ENCODE data around the gene KCTD4.
A peak's percentile ranks its signal among the peaks of the same experiment; 100 is the strongest.

The KCTD4 gene

DNA sequence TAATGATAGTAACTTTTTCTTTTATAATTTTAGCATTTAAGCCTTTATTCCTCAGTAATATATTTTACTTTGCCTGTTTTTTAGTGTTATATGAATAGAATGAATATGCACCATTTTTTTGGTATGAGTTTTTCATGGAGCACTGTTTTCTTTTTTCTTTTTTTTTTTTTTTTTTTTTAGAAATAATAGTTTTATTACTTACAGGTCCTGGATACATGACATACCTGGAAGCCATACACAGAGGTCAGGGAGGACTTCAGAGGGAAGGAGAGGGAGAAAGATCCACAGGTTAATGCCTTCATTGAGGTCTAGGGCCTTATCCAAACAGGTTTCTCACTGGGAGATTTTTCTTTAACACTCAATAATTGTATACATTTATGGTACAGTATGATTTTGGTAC is 26.4 kb downstream of the KCTD4 start:
- no peak for DNase-seq (ENCODE audit: low read depth)

GRCh38 chr13:45168555-45168930 is 32.3 kb downstream of the KCTD4 start:
- no peak for DNase-seq (ENCODE audit: low read depth)

DNA sequence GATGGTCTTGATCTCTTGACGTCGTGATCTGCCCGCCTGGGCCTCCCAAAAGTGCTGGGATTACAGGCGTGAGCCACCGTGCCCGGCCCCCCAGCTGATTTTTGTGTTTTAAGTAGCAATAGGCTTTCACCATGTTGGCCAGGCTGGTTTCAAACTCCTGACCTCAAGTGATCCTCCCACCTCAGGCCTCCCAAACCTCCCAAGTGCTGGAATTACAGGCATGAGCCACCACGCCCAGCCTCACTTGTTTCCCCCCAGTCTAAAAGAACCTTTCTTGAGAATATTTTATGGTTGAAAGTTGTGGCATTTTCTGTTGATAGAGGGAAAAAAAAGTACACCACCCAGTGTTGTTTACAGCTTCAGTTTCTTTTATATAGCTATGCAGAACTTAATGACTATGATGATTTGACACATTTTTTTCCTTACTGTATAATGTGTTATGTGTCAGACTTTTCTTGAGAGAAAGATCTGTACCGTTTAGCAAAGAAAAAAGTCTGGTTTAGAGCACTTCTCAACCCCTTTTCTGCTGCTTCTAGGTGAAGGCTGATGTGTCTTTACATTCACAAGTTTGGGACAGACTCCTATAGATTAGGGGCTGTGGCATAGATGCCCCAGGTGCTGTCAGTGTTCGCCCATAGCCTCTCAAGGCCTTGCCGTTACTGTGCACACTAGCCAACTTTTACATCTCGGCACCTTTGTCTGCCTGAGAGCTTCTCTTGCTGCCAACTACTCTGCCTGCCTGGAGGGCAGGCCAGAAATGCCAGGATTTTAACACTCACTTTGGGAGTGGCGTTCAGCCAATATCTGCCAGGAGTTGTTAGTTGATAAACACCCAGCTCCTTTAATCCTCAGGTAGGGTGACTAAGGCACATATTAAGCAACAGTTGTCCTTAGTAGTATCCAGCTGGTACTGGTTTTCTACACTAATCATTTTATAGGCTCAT is 33.0 kb downstream of the KCTD4 start:
- DNase-seq (ENCODE audit: low read depth) = no peak

DNA sequence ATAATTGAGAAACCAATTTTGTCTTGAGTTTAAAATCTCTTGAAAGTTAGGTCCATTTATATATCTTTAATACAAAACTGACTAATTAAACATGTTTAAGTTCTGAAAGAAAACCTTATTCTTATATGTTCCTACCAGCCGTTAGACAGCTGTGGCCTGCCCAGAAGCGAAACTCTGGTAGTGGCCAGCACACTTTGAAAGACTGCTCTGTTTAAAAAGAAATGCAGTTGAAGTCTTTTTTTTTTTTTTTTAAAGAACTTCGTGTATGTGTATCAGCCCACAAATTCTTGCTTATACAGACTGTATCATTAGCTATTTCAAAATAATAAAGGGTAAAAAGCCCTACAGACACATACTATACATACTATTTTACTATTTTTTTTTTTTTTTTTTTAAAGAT is 34.0 kb downstream of the KCTD4 start:
- DNase-seq (ENCODE audit: low read depth) = no peak

- DNase-seq (ENCODE audit: low read depth) = peak; percentile 82
Observed at GRCh38 chr13:45162821-45163220, 38.0 kb downstream of the KCTD4 start.

GRCh38 chr13:45162194-45162593 is 38.7 kb downstream of the KCTD4 start:
- DNase-seq (ENCODE audit: low read depth) = no peak

DNA sequence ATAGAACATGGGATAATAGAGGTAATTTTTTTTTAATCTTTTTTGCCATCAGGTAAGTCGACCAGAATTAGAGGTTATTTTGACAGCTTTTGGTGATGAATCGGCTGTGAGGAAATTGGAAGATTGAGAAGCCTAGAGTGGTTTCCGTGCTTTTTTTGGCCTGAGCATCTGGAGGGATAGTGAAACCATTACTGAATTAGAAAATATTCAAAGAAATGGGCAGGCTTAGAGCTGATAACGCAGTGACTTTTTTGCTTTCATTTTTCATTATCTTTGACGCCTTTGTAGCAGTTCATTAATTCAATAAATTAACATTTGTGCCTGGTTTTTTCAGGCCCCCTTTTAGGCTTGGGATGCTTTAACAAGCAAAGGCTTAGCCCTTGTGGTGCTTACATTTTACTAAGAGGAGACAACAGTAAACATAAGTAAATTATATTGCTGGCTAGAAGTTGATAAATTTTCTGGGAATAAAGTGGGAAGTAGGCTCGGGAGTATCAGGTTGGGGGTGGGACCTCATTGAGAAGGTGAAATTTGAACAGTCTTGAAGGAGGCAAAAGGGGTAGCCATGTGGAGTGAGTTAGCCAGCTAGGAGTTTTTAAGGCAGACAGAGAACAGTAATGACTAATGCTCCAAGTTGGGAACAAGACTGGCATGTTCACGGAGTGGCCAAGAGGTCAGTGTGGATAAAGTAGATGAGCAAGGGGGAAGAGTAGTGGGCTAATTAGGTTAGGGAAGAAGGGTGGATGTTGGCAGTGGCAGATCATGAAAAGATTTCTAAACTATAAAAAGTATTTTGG is 44.1 kb downstream of the KCTD4 start:
- no peak for DNase-seq (ENCODE audit: low read depth)

DNA sequence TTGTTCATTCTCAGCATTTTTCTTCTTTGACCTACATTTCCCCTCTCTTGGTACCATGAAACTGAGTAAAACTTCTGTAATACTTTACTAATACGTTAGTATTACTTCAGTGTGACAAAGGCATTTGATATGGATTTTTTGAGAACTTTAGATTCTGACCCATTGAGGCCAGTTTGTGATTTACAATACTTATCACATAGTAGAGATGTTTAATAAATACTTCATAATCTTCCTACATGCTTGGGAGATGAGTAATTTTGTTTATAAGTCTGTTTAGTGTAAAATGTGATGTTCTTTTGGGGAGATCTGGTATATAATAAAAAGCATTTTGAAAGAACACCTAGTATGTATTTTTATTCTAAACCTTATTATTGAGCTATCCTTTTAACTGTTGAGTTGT is 50.9 kb downstream of the KCTD4 start:
- no peak for DNase-seq (ENCODE audit: low read depth)

DNA sequence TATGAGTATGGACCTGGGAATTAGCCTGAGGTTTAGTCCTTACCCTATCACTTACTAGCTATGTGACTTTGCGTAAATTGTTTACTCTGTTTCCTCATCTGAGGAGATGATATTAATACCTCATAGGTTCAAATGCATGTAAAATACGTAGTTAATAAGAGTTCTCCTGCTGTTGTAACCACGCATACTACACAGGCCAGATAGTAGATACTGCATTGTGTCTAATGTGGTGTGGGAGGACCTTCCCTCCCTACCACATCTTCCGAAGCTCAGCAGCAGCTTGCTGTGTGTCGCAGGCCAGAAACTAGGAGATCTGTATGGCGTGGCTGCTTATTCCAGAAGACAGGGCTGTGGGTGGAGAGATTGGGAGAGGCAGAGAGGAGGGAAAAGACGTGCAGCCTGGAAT is 57.5 kb downstream of the KCTD4 start:
- no peak for DNase-seq (ENCODE audit: low read depth)
